H1 (cell line): ENCODE results near the gene SMARCD1. TPM values are rescaled to one million over a fixed set of nuclear protein-coding genes. Genes with fewer than 3 reads are reported as not detected.

ENCODE experiments used
- CHD7 ChIP-seq: fragments of 300-600 bp; sonication (generic); IDR thresholded peaks from 2 replicates; pipeline ENCODE4 v1.7.1; 2012; ENCODE audit warnings: low read length, moderate library complexity, mild to moderate bottlenecking, inconsistent platforms; ENCODE audit not compliant: insufficient replicate concordance
- CREB1 ChIP-seq: IDR thresholded peaks from 2 replicates; pipeline ENCODE4 v1.6.1; 2012; ENCODE audit warnings: inconsistent platforms
- CTCF ChIP-seq, 3 experiments: IDR thresholded peaks; 1 replicate in 2 of 3; 2 replicates in 1 of 3; pipeline versions ENCODE4 v1.5.1 to v1.6.1; 2011; ENCODE audit warnings: low read length in 3 of 3, mild to moderate bottlenecking in 3 of 3, inconsistent platforms in 2 of 3, low read depth in 1 of 3, moderate library complexity in 1 of 3; ENCODE audit not compliant: insufficient read depth in 1 of 3; ENCODE audit errors: control extremely low read depth in 1 of 3
- polyA plus RNA-seq, 7 experiments: library from polyadenylated mRNA; depleted of rRNA in 3 of 7; stranded (reverse) in 5 of 7; unstranded in 2 of 7; fragments of >200 nt in 5 of 7; fragments of 200-250 nt in 2 of 7; gene quantifications; 1 replicate in 5 of 7; 2 replicates in 1 of 7; 4 replicates in 1 of 7; pipeline versions ENCODE4 v1.2.1 to v1.2.3, GENCODE V29; 2011 to 2013; ENCODE audit warnings: missing spikeins in 2 of 7, mixed read lengths in 2 of 7
- total RNA-seq: library from RNA; stranded (reverse); fragmentation: NEBNext Ultra II Directional; extraction: Animal tissue kit (Norgen Biotek cat#: 25700); gene quantifications from 2 replicates; pipeline ENCODE4 v1.2.1, GENCODE V29; 2021

SMARCD1 gene
- total and polyA plus RNA-seq, 2 of the 8 experiments (the other 6 are each of a cell fraction or from before 2014, with no cell fraction given) = 128 to 130 TPM

- no peak for TF ChIP-seq CHD7
- peak; percentile 64 for TF ChIP-seq CREB1
- peak; percentile 92 to 95 (median 93) for TF ChIP-seq CTCF (IDR thresholded peaks at IDR 0.05; ENCODE audit: control extremely low read depth in 1 of 3, insufficient read depth in 1 of 3, low read depth in 1 of 3, low read length in 3 of 3)
These were observed 45.8 kb upstream of the SMARCD1 start (continued) for GRCh38 chr12:50039151-50039835.
